ENCODE measurements around the gene ACBD4. TPM values are rescaled to one million over a fixed set of nuclear protein-coding genes. Genes with fewer than 3 reads are reported as not detected.

The ACBD4 gene
- total and polyA plus RNA-seq, 2 of the 13 experiments (the other 11 are each of a cell fraction or from before 2014, with no cell fraction given): 16.1 to 26.9 TPM

DNA sequence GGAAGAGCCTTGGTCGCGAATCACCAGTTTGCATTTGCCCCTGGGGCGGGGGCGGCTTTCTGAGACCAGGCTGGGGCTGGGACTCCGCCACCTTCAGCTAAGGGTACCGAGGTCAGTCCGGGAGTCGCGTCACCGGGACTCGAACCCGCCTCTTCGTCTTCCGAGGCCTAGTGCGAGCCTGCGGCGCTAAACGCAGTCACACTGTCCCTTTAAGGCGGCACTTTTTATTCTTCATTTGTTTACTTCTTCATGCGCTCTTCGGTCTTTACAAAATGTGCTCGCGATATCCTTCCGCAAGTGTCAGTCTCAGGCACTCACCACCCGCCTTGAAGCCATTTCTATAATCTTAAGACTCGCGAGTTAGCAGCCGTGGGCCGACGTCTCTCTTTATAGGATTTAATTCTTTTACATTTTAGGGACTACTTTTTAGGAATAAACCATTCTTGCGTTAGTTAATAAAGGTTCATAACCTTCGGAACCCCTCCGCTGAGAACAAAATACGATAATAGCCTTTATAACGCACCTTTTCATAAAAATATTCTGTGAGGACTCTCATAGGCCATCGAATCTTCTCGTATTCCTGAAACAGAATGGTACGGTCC, 12.2 kb downstream of the ACBD4 start (continued):
- TF ChIP-seq TFDP2 (CRISPR knock-in tag; IDR thresholded peaks at IDR 0.05): no peak
- TF ChIP-seq, protein P1, sequence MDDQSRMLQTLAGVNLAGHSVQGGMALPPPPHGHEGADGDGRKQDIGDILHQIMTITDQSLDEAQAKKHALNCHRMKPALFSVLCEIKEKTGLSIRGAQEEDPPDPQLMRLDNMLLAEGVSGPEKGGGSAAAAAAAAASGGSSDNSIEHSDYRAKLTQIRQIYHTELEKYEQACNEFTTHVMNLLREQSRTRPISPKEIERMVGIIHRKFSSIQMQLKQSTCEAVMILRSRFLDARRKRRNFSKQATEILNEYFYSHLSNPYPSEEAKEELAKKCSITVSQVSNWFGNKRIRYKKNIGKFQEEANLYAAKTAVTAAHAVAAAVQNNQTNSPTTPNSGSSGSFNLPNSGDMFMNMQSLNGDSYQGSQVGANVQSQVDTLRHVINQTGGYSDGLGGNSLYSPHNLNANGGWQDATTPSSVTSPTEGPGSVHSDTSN (CRISPR knock-in tag; IDR thresholded peaks at IDR 0.05; ENCODE audit: borderline replicate concordance): no peak
- no peak for TF ChIP-seq ZNF354B (CRISPR knock-in tag; IDR thresholded peaks at IDR 0.05)
- TF ChIP-seq PTBP1 (IDR thresholded peaks at IDR 0.05; ENCODE audit: low read depth, low read length, poor library complexity, severe bottlenecking): no peak
- peak; percentile 39; the same call in 1 of the 2 replicates for TF ChIP-seq HOXA5 (CRISPR knock-in tag; IDR thresholded peaks at IDR 0.05)
- TF ChIP-seq ZNF350 (CRISPR knock-in tag; IDR thresholded peaks at IDR 0.05; ENCODE audit: borderline replicate concordance, low read depth): no peak
- peak; percentile 50 for TF ChIP-seq U2AF1 (optimal IDR thresholded peaks at IDR 0.05; ENCODE audit: low read depth, low read length)
- TF ChIP-seq ZNF468 (CRISPR knock-in tag; IDR thresholded peaks at IDR 0.05): peak; percentile 7; the same call in 1 of the 2 replicates
- no peak for TF ChIP-seq ZNF577 (CRISPR knock-in tag; IDR thresholded peaks at IDR 0.05; ENCODE audit: borderline replicate concordance, low read depth)
- TF ChIP-seq, protein P2, sequence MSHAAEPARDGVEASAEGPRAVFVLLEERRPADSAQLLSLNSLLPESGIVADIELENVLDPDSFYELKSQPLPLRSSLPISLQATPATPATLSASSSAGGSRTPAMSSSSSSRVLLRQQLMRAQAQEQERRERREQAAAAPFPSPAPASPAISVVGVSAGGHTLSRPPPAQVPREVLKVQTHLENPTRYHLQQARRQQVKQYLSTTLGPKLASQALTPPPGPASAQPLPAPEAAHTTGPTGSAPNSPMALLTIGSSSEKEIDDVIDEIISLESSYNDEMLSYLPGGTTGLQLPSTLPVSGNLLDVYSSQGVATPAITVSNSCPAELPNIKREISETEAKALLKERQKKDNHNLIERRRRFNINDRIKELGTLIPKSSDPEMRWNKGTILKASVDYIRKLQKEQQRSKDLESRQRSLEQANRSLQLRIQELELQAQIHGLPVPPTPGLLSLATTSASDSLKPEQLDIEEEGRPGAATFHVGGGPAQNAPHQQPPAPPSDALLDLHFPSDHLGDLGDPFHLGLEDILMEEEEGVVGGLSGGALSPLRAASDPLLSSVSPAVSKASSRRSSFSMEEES (CRISPR knock-in tag; IDR thresholded peaks at IDR 0.05): peak; percentile 19; the same call in 1 of the 2 replicates
- TF ChIP-seq AHDC1 (CRISPR knock-in tag; IDR thresholded peaks at IDR 0.05; ENCODE audit: borderline replicate concordance): no peak
- TF ChIP-seq ZNF484 (CRISPR knock-in tag; IDR thresholded peaks at IDR 0.05; ENCODE audit: borderline replicate concordance, low read depth): no peak
- no peak for TF ChIP-seq PLRG1 (conservative IDR thresholded peaks at IDR 0.05)
- peak; percentile 45; the same call in 1 of the 2 replicates for TF ChIP-seq TCF7 (IDR thresholded peaks at IDR 0.05; ENCODE audit: low read depth)
- TF ChIP-seq HCFC1 (IDR thresholded peaks at IDR 0.05; ENCODE audit: low read depth, low read length): peak; percentile 35; the same call in 1 of the 2 replicates
- TF ChIP-seq GZF1 (CRISPR knock-in tag; IDR thresholded peaks at IDR 0.05): peak; percentile 3; the same call in 1 of the 2 replicates
- TF ChIP-seq ZGPAT (CRISPR knock-in tag; IDR thresholded peaks at IDR 0.05): no peak
- TF ChIP-seq NFE2L1 (CRISPR knock-in tag; IDR thresholded peaks at IDR 0.05; ENCODE audit: borderline replicate concordance): no peak
- no peak for TF ChIP-seq CC2D1A (CRISPR knock-in tag; IDR thresholded peaks at IDR 0.05)
